ENCODE data around the gene ZC3H10.

GRCh38 chr12:56103066-56103711 is 14.9 kb upstream of the ZC3H10 start:
- no peak for TF ChIP-seq POLR2A (IDR thresholded peaks at IDR 0.05; ENCODE audit: low read length)
- no peak for TF ChIP-seq GATA1 (IDR thresholded peaks at IDR 0.05; ENCODE audit: low read depth, low read length)

All from erythroblast (primary cell).